Testis (tissue), 3 donors: ENCODE results near the gene TLE4. TPM values are rescaled to one million over a fixed set of nuclear protein-coding genes. Genes with fewer than 3 reads are reported as not detected.

Experiments
- DNase-seq: peaks from one replicate; pipeline ENCODE4 v3.0.0-alpha.2; 2019
- H3K27ac ChIP-seq, 2 donors: fragments of 200-600 bp; sonication (generic); one replicate each; pipeline ENCODE4 v1.5.1; 2019
- H3K27me3 ChIP-seq: fragments of 200-600 bp; sonication (generic); one replicate; pipeline ENCODE4 v1.5.1; 2019
- H3K36me3 ChIP-seq: fragments of 200-600 bp; sonication (generic); one replicate; pipeline ENCODE4 v1.5.1; 2017; ENCODE audit warnings: low read depth; ENCODE audit errors: missing control alignments
- H3K4me1 ChIP-seq: fragments of 200-600 bp; sonication (generic); one replicate; pipeline ENCODE4 v1.5.1; 2019
- H3K4me3 ChIP-seq, 2 donors: fragments of 200-600 bp; sonication (generic); one replicate each; pipeline ENCODE4 v1.5.1; 2017 to 2019
- H3K9me3 ChIP-seq: fragments of 200-600 bp; sonication (generic); one replicate; pipeline ENCODE4 v1.5.1; 2017
- POLR2A ChIP-seq: fragments of 450-650 bp; IDR thresholded peaks from one replicate; pipeline ENCODE4 v1.6.1; 2017; ENCODE audit warnings: antibody characterized with exemption, mild to moderate bottlenecking, moderate library complexity
- WGBS, 2 donors: methylation state at CpG; one replicate each; pipeline ENCODE4 v1.1.5; 2018; 5-methylcytosine and 5-hydroxymethylcytosine counted together
- intact Hi-C: fragments of 100-400 bp; cut with DNase I; formaldehyde crosslinking; loops from one replicate; pipeline ENCODE4 v1.15.1; 2023; ENCODE audit warnings: low total_unique reads
- polyA plus RNA-seq: library from polyadenylated mRNA; stranded (reverse); fragments of 350-450 nt; fragmentation: Illumina TruSeq; extraction: RNeasy Lipid Tissue Mini Kit (QIAGEN cat#74804); gene quantifications from one replicate; pipeline ENCODE4 v1.2.3, GENCODE V29; 2014; ENCODE audit warnings: low read depth, low replicate concordance; ENCODE audit not compliant: insufficient read depth
- total RNA-seq, 2 donors: library from RNA; depleted of rRNA; stranded (reverse); fragments of >200 nt; gene quantifications; one replicate each; pipeline ENCODE4 v1.2.3, GENCODE V29; 2016
- TF ChIP-seq, protein P1 (sequence below), 3 experiments: fragments of 450-650 bp in 2 of 3; fragments of 200-600 bp in 1 of 3; sonication (generic) in 1 of 3; IDR thresholded peaks; one replicate each; pipeline ENCODE4 v1.5.1; 2016 to 2019; ENCODE audit warnings: antibody characterized with exemption in 3 of 3, mild to moderate bottlenecking in 2 of 3, moderate library complexity in 1 of 3

The TLE4 gene
- total and polyA plus RNA-seq, 3 donors from 2014 or later, result 223 to 311 (median 292) TPM

DNA sequence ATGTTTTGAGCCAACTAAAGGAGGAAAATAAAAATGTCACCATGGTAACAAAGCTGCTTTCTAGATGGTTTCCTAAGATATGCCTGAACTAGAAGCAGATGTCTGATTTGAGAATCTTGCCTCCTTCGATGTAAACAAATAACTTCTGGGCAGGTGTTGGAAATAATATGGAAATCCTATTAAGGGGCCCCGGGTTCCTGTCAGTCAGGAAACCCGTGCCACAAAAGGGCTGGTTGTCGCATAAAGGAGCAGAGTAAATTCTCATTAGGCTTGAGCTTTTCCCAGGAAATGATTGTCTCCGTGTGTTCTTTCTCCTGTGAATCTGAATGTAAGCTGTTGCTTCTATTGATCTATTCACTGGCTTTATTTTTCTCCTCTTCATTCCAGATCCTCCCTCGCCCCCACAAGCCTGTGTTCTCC, 90.8 kb downstream of the TLE4 start:
- no peak for TF ChIP-seq POLR2A
- TF ChIP-seq, protein P1, sequence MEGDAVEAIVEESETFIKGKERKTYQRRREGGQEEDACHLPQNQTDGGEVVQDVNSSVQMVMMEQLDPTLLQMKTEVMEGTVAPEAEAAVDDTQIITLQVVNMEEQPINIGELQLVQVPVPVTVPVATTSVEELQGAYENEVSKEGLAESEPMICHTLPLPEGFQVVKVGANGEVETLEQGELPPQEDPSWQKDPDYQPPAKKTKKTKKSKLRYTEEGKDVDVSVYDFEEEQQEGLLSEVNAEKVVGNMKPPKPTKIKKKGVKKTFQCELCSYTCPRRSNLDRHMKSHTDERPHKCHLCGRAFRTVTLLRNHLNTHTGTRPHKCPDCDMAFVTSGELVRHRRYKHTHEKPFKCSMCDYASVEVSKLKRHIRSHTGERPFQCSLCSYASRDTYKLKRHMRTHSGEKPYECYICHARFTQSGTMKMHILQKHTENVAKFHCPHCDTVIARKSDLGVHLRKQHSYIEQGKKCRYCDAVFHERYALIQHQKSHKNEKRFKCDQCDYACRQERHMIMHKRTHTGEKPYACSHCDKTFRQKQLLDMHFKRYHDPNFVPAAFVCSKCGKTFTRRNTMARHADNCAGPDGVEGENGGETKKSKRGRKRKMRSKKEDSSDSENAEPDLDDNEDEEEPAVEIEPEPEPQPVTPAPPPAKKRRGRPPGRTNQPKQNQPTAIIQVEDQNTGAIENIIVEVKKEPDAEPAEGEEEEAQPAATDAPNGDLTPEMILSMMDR (IDR thresholded peaks at IDR 0.05), result no peak
- Histone ChIP-seq H3K4me1 (peaks cover 21% of the 10 kb centered on the region), H3K9me3 (no peaks in the 10 kb centered on the region), H3K4me3 (no peak overlapping the region), H3K27ac (no peak overlapping the region), H3K36me3 (no peaks in the 10 kb centered on the region), H3K27me3 (no peaks in the 10 kb centered on the region)
- WGBS, 2 donors, result 39 to 59% methylated on average over 6 of the region's 6 CpGs
- no peak for DNase-seq
- intact Hi-C loops, result no loop called here

DNA sequence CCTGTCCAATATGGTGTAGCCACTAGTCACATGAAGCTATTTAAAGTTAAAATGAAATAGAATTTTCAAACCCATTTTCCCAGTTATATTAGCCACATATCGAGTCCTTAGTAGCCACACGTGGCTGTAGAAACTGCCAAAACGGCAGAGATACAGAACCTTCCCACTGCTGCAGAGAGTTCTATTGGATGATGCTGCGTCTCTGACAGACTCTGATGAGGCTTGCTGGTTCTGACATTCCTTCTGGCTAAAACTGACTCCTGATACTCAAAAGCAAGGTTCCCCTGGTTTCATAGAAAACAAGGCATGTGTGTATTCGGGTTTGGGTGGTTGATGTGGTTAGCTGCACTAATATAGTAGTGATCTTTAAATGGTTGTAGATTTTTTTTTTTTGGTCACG, 91.5 kb downstream of the TLE4 start:
- H3K27ac ChIP-seq, result no peak overlapping the region
- intact Hi-C loops, result no loop called here
- H3K36me3 ChIP-seq, result no peaks in the 10 kb centered on the region
- H3K9me3 ChIP-seq, result no peaks in the 10 kb centered on the region
- no peak overlapping the region for H3K4me3 ChIP-seq
- DNase-seq, result no peak
- WGBS, 2 donors, result 66 to 81% methylated on average over 6 of the region's 6 CpGs
- peaks cover 21% of the 10 kb centered on the region for H3K4me1 ChIP-seq
- no peak for TF ChIP-seq POLR2A
- TF ChIP-seq, protein P1 (IDR thresholded peaks at IDR 0.05), result no peak
- H3K27me3 ChIP-seq, result no peaks in the 10 kb centered on the region

DNA sequence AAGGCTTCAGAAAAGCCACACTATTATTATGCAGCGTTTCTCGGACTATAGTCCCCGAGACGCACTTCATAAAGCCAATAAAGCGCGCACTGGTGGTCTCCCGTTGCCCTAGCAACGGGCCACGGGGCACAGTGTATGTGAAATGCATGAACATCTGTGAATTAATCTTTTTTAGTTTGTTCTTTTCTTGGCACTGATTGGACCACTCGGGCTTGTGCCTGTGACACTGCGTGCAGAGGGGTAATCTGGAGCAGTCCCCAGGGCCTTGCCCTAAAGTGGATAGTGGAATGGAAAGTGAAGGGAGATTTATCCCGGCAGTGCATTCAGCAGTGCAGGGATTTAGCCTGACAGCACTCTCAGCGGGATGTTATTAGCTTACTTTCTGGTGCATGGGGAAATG, 92.1 kb downstream of the TLE4 start:
- 75 to 77% methylated on average over 13 of the region's 13 CpGs for WGBS, 2 donors
- Histone ChIP-seq H3K27ac (no peak overlapping the region), H3K4me1 (peaks cover 21% of the 10 kb centered on the region), H3K36me3 (no peaks in the 10 kb centered on the region), H3K27me3 (no peaks in the 10 kb centered on the region), H3K9me3 (no peaks in the 10 kb centered on the region), H3K4me3 (no peak overlapping the region)
- intact Hi-C loops, result no loop called here
- TF ChIP-seq, protein P1 (IDR thresholded peaks at IDR 0.05), result no peak
- TF ChIP-seq POLR2A, result no peak
- DNase-seq, result no peak

DNA sequence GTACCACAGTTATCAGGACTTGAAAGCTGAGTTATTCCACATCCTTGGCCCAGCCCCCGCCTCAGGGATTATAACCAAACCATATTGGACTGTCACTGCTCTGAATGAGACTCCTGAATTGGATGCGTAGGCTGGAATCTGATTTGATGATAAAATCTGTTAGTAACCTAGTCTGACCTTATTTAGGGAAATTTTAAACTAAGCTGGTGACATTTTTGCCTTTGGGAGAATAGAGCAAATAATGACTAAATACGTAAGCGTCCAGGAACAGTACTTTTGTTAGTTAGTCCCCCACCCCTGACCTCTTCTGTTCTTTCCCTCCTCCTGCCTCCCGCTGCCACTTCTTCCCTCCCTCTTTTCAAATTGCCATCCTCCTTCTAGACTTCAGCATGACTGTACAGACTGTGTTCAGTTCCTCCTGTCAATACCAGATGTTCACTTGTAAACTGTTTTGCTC, 92.6 kb downstream of the TLE4 start:
- peaks cover 21% of the 10 kb centered on the region for H3K4me1 ChIP-seq
- intact Hi-C loops, result no loop called here
- H3K36me3 ChIP-seq, result no peaks in the 10 kb centered on the region
- DNase-seq, result no peak
- WGBS, 2 donors, result 75 to 81% methylated on average over 5 of the region's 5 CpGs
- no peaks in the 10 kb centered on the region for H3K27me3 ChIP-seq
- TF ChIP-seq, protein P1 (IDR thresholded peaks at IDR 0.05), result no peak
- no peak for TF ChIP-seq POLR2A
- H3K9me3 ChIP-seq, result no peaks in the 10 kb centered on the region
- H3K27ac ChIP-seq, result no peak overlapping the region
- no peak overlapping the region for H3K4me3 ChIP-seq

DNA sequence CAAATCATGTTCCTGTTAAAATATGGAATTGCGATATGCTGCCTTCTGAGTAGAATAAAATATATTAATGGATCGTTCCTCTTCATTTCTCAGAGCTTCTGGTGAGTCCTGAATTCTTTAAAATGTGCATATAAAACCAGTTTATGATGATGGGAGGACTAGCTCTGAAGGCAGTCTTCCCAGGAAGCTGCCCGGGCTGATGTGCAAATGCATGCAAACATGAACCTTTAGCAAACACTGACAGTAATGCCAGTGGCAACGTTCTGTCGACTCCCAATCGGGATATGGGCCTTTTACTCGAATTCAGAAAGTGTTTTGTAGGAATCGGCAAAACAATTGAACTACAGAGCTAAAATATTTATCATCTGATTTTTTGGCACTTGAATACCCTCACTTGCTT, 93.6 kb downstream of the TLE4 start:
- Histone ChIP-seq H3K36me3 (no peaks in the 10 kb centered on the region), H3K27ac (no peak overlapping the region), H3K9me3 (no peaks in the 10 kb centered on the region), H3K4me1 (peaks cover 21% of the 10 kb centered on the region), H3K27me3 (no peaks in the 10 kb centered on the region), H3K4me3 (no peak overlapping the region)
- 63 to 67% methylated on average over 8 of the region's 8 CpGs for WGBS, 2 donors
- intact Hi-C loops, result no loop called here
- DNase-seq, result no peak
- no peak for TF ChIP-seq POLR2A
- TF ChIP-seq, protein P1 (IDR thresholded peaks at IDR 0.05), result no peak
